ENCODE results near the gene BANF1. TPM values are rescaled to one million over a fixed set of nuclear protein-coding genes. Genes with fewer than 3 reads are reported as not detected.
A peak's percentile ranks its signal among the peaks of the same experiment; 100 is the strongest.

BANF1 gene
- total and polyA plus RNA-seq, 2 of the 13 experiments (the other 11 are each of a cell fraction or from before 2014, with no cell fraction given): 40.5 to 86.5 TPM

GRCh38 chr11:66001942-66002647, at the start of gene BANF1, which contains the start of gene EIF1AD (continued):
- TF ChIP-seq ZNF20 (CRISPR knock-in tag; IDR thresholded peaks at IDR 0.05): no peak
- peak; percentile 89 for TF ChIP-seq SALL1 (CRISPR knock-in tag; IDR thresholded peaks at IDR 0.05)
- TF ChIP-seq, protein P1, sequence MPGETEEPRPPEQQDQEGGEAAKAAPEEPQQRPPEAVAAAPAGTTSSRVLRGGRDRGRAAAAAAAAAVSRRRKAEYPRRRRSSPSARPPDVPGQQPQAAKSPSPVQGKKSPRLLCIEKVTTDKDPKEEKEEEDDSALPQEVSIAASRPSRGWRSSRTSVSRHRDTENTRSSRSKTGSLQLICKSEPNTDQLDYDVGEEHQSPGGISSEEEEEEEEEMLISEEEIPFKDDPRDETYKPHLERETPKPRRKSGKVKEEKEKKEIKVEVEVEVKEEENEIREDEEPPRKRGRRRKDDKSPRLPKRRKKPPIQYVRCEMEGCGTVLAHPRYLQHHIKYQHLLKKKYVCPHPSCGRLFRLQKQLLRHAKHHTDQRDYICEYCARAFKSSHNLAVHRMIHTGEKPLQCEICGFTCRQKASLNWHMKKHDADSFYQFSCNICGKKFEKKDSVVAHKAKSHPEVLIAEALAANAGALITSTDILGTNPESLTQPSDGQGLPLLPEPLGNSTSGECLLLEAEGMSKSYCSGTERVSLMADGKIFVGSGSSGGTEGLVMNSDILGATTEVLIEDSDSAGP (CRISPR knock-in tag; IDR thresholded peaks at IDR 0.05; ENCODE audit: borderline replicate concordance): peak; percentile 98
- TF ChIP-seq NR2F2 (IDR thresholded peaks at IDR 0.05; ENCODE audit: borderline replicate concordance, low read depth): peak; percentile 71; the same call in 1 of the 2 replicates
- TF ChIP-seq TOPORS (CRISPR knock-in tag; IDR thresholded peaks at IDR 0.05): no peak
- TF ChIP-seq CBX5 (CRISPR knock-in tag; IDR thresholded peaks at IDR 0.05; ENCODE audit: borderline replicate concordance): peak; percentile 87; the same call in 1 of the 2 replicates
- peak; percentile 68 to 90; a peak in 2 of 4 replicates for TF ChIP-seq KLF16 (CRISPR knock-in tag; IDR thresholded peaks at IDR 0.05)
- TF ChIP-seq GABPB1 (CRISPR knock-in tag; IDR thresholded peaks at IDR 0.05): peak; percentile 97
- TF ChIP-seq PAX8 (CRISPR knock-in tag; IDR thresholded peaks at IDR 0.05; ENCODE audit: borderline replicate concordance): 0 out of 2 replicates have a peak, but pooled peaks have one; percentile 40
- no peak for TF ChIP-seq ZNF557 (CRISPR knock-in tag; IDR thresholded peaks at IDR 0.05)
- TF ChIP-seq ZNF263 (CRISPR knock-in tag; IDR thresholded peaks at IDR 0.05): no peak; the same call in 1 of the 2 replicates
- TF ChIP-seq ISL2 (CRISPR knock-in tag; IDR thresholded peaks at IDR 0.05): peak; percentile 29; the same call in 1 of the 2 replicates
- no peak for TF ChIP-seq ZBTB7A (CRISPR knock-in tag; IDR thresholded peaks at IDR 0.05)
- TF ChIP-seq MEIS2 (CRISPR knock-in tag; IDR thresholded peaks at IDR 0.05): peak; percentile 32; the same call in 1 of the 2 replicates
- no peak for TF ChIP-seq E2F2 (CRISPR knock-in tag; IDR thresholded peaks at IDR 0.05; ENCODE audit: borderline replicate concordance)
- no peak; the same call in 1 of the 2 replicates for TF ChIP-seq CCDC6 (CRISPR knock-in tag; IDR thresholded peaks at IDR 0.05)
- no peak; the same call in none of the 2 replicates for TF ChIP-seq ZFP41 (CRISPR knock-in tag; IDR thresholded peaks at IDR 0.05; ENCODE audit: borderline replicate concordance)
- TF ChIP-seq, protein P2, sequence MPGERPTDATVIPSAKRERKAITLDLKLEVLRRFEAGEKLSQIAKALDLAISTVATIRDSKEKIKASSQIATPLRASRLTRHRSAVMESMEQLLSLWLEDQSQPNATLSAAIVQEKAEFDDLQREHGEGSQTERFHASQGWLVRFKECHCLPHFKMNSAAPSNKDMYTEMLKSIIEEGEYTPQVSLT (CRISPR knock-in tag; IDR thresholded peaks at IDR 0.05; ENCODE audit: borderline replicate concordance, low read depth): no peak
- TF ChIP-seq SP4 (CRISPR knock-in tag; IDR thresholded peaks at IDR 0.05): peak; percentile 76
- TF ChIP-seq POLR2AphosphoS5 (IDR thresholded peaks at IDR 0.05; ENCODE audit: low read depth, low read length): peak; percentile 88
- peak; percentile 27; the same call in 1 of the 2 replicates for TF ChIP-seq ZNF138 (CRISPR knock-in tag; IDR thresholded peaks at IDR 0.05; ENCODE audit: low read depth)
- TF ChIP-seq DNMT1 (CRISPR knock-in tag; IDR thresholded peaks at IDR 0.05): peak; percentile 75; the same call in 1 of the 2 replicates
- TF ChIP-seq, protein P3, sequence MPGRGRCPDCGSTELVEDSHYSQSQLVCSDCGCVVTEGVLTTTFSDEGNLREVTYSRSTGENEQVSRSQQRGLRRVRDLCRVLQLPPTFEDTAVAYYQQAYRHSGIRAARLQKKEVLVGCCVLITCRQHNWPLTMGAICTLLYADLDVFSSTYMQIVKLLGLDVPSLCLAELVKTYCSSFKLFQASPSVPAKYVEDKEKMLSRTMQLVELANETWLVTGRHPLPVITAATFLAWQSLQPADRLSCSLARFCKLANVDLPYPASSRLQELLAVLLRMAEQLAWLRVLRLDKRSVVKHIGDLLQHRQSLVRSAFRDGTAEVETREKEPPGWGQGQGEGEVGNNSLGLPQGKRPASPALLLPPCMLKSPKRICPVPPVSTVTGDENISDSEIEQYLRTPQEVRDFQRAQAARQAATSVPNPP (CRISPR knock-in tag; IDR thresholded peaks at IDR 0.05): 0 out of 2 replicates have a peak, but pooled peaks have one; percentile 27
- TF ChIP-seq, protein P4, sequence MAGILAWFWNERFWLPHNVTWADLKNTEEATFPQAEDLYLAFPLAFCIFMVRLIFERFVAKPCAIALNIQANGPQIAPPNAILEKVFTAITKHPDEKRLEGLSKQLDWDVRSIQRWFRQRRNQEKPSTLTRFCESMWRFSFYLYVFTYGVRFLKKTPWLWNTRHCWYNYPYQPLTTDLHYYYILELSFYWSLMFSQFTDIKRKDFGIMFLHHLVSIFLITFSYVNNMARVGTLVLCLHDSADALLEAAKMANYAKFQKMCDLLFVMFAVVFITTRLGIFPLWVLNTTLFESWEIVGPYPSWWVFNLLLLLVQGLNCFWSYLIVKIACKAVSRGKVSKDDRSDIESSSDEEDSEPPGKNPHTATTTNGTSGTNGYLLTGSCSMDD (CRISPR knock-in tag; IDR thresholded peaks at IDR 0.05): no peak
- TF ChIP-seq SOX5 (CRISPR knock-in tag; IDR thresholded peaks at IDR 0.05; ENCODE audit: borderline replicate concordance): peak; percentile 47; the same call in 1 of the 2 replicates

Measured in HepG2 (cell line).